Measurements from ENCODE around the gene CCNY. TPM values are rescaled to one million over a fixed set of nuclear protein-coding genes. Genes with fewer than 3 reads are reported as not detected.

Gene CCNY
- total RNA-seq, 4 donors from 2014 or later = 23.9 to 68.1 (median 39.5) TPM

- TF ChIP-seq POLR2A (IDR thresholded peaks at IDR 0.05) = no peak
- TF ChIP-seq CTCF (IDR thresholded peaks at IDR 0.05 in 4 of 5, conservative IDR thresholded peaks at IDR 0.05 in 1 of 5) = no peak
- intact Hi-C loops (cut with DNase I; ENCODE audit: low total_unique reads) = loop anchor here (1.0 to 5.0 kb wide), 4 partner anchors 75 to 309 kb away; partner anchors contain the start of gene CREM
These were observed 4.2 kb upstream of the CCNY start for GRCh38 chr10:35331894-35332640.

GRCh38 chr10:35334297-35334696, 2.0 kb upstream of the CCNY start:
- ATAC-seq (no peak), DNase-seq (no peak)
- Histone ChIP-seq H3K27ac (peak overlapping the region; percentile 87 to 98 (median 96)), H3K9me3 (no peaks in the 10 kb centered on the region), H3K4me1 (peaks cover 71 to 83% of the 10 kb centered on the region in 2 donors), H3K27me3 (no peaks in the 10 kb centered on the region), H3K36me3 (no peaks in the 10 kb centered on the region), H3K4me3 (peak overlapping the region in 3 of 4 donors; percentile 89 to 94 (median 93))
- in situ Hi-C loops (cut with MboI; ENCODE audit: low sequenced_read_pairs in 4 of 4) = loop anchor here in 2 of 4 donors (10.0 to 25.0 kb wide), 3 partner anchors 222 to 231 kb away; no protein-coding TSS in a partner anchor
- intact Hi-C loops (cut with DNase I; ENCODE audit: low total_unique reads) = loop anchor here (5.0 kb wide), 3 partner anchors 73 to 207 kb away; partner anchors contain the start of gene CREM
- TF ChIP-seq POLR2A (IDR thresholded peaks at IDR 0.05) (no peak), CTCF (IDR thresholded peaks at IDR 0.05 in 4 of 5, conservative IDR thresholded peaks at IDR 0.05 in 1 of 5) (no peak)

More at GRCh38 chr10:35331894-35332640, 4.2 kb upstream of the CCNY start:
- Histone ChIP-seq H3K4me3 (no peak overlapping the region), H3K9me3 (no peaks in the 10 kb centered on the region), H3K36me3 (no peaks in the 10 kb centered on the region), H3K27me3 (no peaks in the 10 kb centered on the region), H3K27ac (peak overlapping the region; percentile 87 to 98 (median 96)), H3K4me1 (peaks cover 66 to 72% of the 10 kb centered on the region in 2 donors)
- ATAC-seq (peak; percentile 76 to 84), DNase-seq (peak; percentile 45 to 61)
- in situ Hi-C loops (cut with MboI; ENCODE audit: low sequenced_read_pairs in 4 of 4) = loop anchor here in 2 of 4 donors (10.0 to 25.0 kb wide), 3 partner anchors 220 to 233 kb away; no protein-coding TSS in a partner anchor

GRCh38 chr10:35335133-35336083, 901 bp upstream of the CCNY start:
- Histone ChIP-seq H3K27me3 (no peaks in the 10 kb centered on the region), H3K4me3 (peak overlapping the region; percentile 89 to 98 (median 94)), H3K9me3 (no peaks in the 10 kb centered on the region), H3K36me3 (no peaks in the 10 kb centered on the region), H3K4me1 (peaks cover 71 to 82% of the 10 kb centered on the region in 2 donors), H3K27ac (peak overlapping the region; percentile 87 to 98 (median 96))
- ATAC-seq = peak in 1 of 2 donors; percentile 3
- TF ChIP-seq POLR2A (IDR thresholded peaks at IDR 0.05) (no peak), CTCF (IDR thresholded peaks at IDR 0.05 in 4 of 5, conservative IDR thresholded peaks at IDR 0.05 in 1 of 5) (no peak)
- DNase-seq = peak in 1 of 2 donors; percentile 22
- in situ Hi-C loops (cut with MboI; ENCODE audit: low sequenced_read_pairs in 4 of 4) (loop anchor here in 2 of 4 donors (10.0 to 25.0 kb wide), 3 partner anchors 223 to 229 kb away; no protein-coding TSS in a partner anchor), intact Hi-C loops (cut with DNase I; ENCODE audit: low total_unique reads) (loop anchor here (5.0 kb wide), 2 partner anchors 128 to 227 kb away; no protein-coding TSS in a partner anchor)
